Activated naive CD4-positive, alpha-beta T cell treated with anti-CD3 and anti-CD28 coated beads, Interleukin-2, amount 10 ng/mL, durations not matched to agents 7 days and 5 days (primary cell): ENCODE measurements around the gene KRTAP12-3.
"Not testable (repeated sequence)": the region's sequence is repeated elsewhere in the genome, so short reads cannot be mapped to it uniquely, and the experiment has no call there.

ENCODE experiments used
- CTCF ChIA-PET: fragments of 350-600 bp; sonication (Branson Sonifier 250); formaldehyde crosslinking; loops from one replicate; lab custom pipeline; 2021; ENCODE audit warnings: antibody characterized with exemption; lab: Charles Lee
- DNase-seq: peaks from one replicate; pipeline ENCODE4 v3.0.0-alpha.2; 2020
- H3K27ac Mint-ChIP-seq: one replicate; pipeline ENCODE4 v1.8.0; 2021; ENCODE audit warnings: mild to moderate bottlenecking, moderate library complexity, mixed read lengths
- H3K27me3 Mint-ChIP-seq: one replicate; pipeline ENCODE4 v1.8.0; 2021; ENCODE audit warnings: mild to moderate bottlenecking, mixed read lengths
- H3K36me3 Mint-ChIP-seq: one replicate; pipeline ENCODE4 v1.8.0; 2021; ENCODE audit warnings: mixed read lengths
- H3K4me1 Mint-ChIP-seq: one replicate; pipeline ENCODE4 v1.8.0; 2021; ENCODE audit warnings: mixed read lengths
- H3K4me3 Mint-ChIP-seq: one replicate; pipeline ENCODE4 v1.8.0; 2021; ENCODE audit warnings: mild to moderate bottlenecking, moderate library complexity, mixed read lengths
- H3K9me3 Mint-ChIP-seq: one replicate; pipeline ENCODE4 v1.8.0; 2021; ENCODE audit warnings: mixed read lengths

Gene KRTAP12-3

GRCh38 chr21:44637018-44637850 is 20.5 kb upstream of the KRTAP12-3 start, which contains the start of gene KRTAP10-10:
TSS of gene KRTAP10-10 (plus strand) at chr21:44637356. CDS start at chr21:44637418, 62 bp downstream.
- Mint-ChIP-seq H3K36me3 (peaks cover 3% of the 10 kb centered on the region), H3K27me3 (peaks cover 44% of the 10 kb centered on the region), H3K4me3 (no peak within 1 kb of the TSS), H3K27ac (no peak within 1 kb of the TSS), H3K4me1 (no peaks in the 10 kb centered on the region), H3K9me3 (peaks cover 28% of the 10 kb centered on the region)
- CTCF ChIA-PET: no interaction called here
- DNase-seq: no peak

GRCh38 chr21:44637851-44638348 is 19.8 kb upstream of the KRTAP12-3 start:
- Mint-ChIP-seq H3K9me3 (peaks cover 29% of the 10 kb centered on the region), H3K27me3 (peaks cover 39% of the 10 kb centered on the region)
- H3K4me3 Mint-ChIP-seq, H3K36me3 Mint-ChIP-seq, H3K4me1 Mint-ChIP-seq, CTCF ChIA-PET, DNase-seq, H3K27ac Mint-ChIP-seq: not testable (repeated sequence)

GRCh38 chr21:44638506-44639330 is 19.0 kb upstream of the KRTAP12-3 start:
- CTCF ChIA-PET, H3K4me1 Mint-ChIP-seq, H3K27ac Mint-ChIP-seq, H3K4me3 Mint-ChIP-seq, H3K36me3 Mint-ChIP-seq, DNase-seq: not testable (repeated sequence)
- peaks cover 41% of the 10 kb centered on the region for H3K27me3 Mint-ChIP-seq
- peaks cover 31% of the 10 kb centered on the region for H3K9me3 Mint-ChIP-seq

GRCh38 chr21:44639331-44639655 is 18.4 kb upstream of the KRTAP12-3 start:
- no peak overlapping the region for H3K4me3 Mint-ChIP-seq
- H3K9me3 Mint-ChIP-seq: peaks cover 36% of the 10 kb centered on the region
- CTCF ChIA-PET: no interaction called here
- no peak for DNase-seq
- no peaks in the 10 kb centered on the region for H3K4me1 Mint-ChIP-seq
- H3K36me3 Mint-ChIP-seq: peaks cover 4% of the 10 kb centered on the region
- no peak overlapping the region for H3K27ac Mint-ChIP-seq
- H3K27me3 Mint-ChIP-seq: peaks cover 45% of the 10 kb centered on the region

GRCh38 chr21:44640761-44641160 is 17.0 kb upstream of the KRTAP12-3 start:
- H3K36me3 Mint-ChIP-seq: peaks cover 11% of the 10 kb centered on the region

GRCh38 chr21:44643741-44644310 is 13.9 kb upstream of the KRTAP12-3 start:
- peaks cover 43% of the 10 kb centered on the region for H3K9me3 Mint-ChIP-seq
- H3K4me3 Mint-ChIP-seq: no peak overlapping the region
- H3K27me3 Mint-ChIP-seq: peaks cover 39% of the 10 kb centered on the region
- CTCF ChIA-PET: no interaction called here
- no peaks in the 10 kb centered on the region for H3K4me1 Mint-ChIP-seq
- no peak for DNase-seq
- no peak overlapping the region for H3K27ac Mint-ChIP-seq
- H3K36me3 Mint-ChIP-seq: peaks cover 14% of the 10 kb centered on the region

More at GRCh38 chr21:44640761-44641160, 17.0 kb upstream of the KRTAP12-3 start:
- Mint-ChIP-seq H3K9me3 (peaks cover 43% of the 10 kb centered on the region), H3K4me1 (no peaks in the 10 kb centered on the region), H3K27ac (no peak overlapping the region), H3K4me3 (no peak overlapping the region), H3K27me3 (peaks cover 45% of the 10 kb centered on the region)
- CTCF ChIA-PET: no interaction called here
- DNase-seq: no peak

GRCh38 chr21:44644878-44645277 is 12.9 kb upstream of the KRTAP12-3 start:
- DNase-seq: no peak
- H3K4me3 Mint-ChIP-seq: no peak overlapping the region
- H3K27ac Mint-ChIP-seq: no peak overlapping the region
- H3K9me3 Mint-ChIP-seq: peaks cover 42% of the 10 kb centered on the region
- peaks cover 37% of the 10 kb centered on the region for H3K27me3 Mint-ChIP-seq
- CTCF ChIA-PET: no interaction called here
- peaks cover 14% of the 10 kb centered on the region for H3K36me3 Mint-ChIP-seq
- no peaks in the 10 kb centered on the region for H3K4me1 Mint-ChIP-seq

GRCh38 chr21:44646366-44647221 is 11.1 kb upstream of the KRTAP12-3 start, which contains the start of gene KRTAP10-11:
TSS of gene KRTAP10-11 (plus strand) at chr21:44646414. CDS start at chr21:44646459, 45 bp downstream.
- not testable (repeated sequence) for H3K27ac Mint-ChIP-seq

GRCh38 chr21:44647222-44647552 is 10.5 kb upstream of the KRTAP12-3 start:
- Mint-ChIP-seq H3K27me3 (peaks cover 22% of the 10 kb centered on the region), H3K4me1 (no peaks in the 10 kb centered on the region), H3K4me3 (no peak overlapping the region), H3K36me3 (peaks cover 11% of the 10 kb centered on the region), H3K27ac (no peak overlapping the region), H3K9me3 (peaks cover 30% of the 10 kb centered on the region)
- CTCF ChIA-PET: interaction anchor here (1.8 kb wide), 1 partner anchor 10 kb away, joined by 4 read pairs; the partner anchor contains the start of gene KRTAP12-3
- no peak for DNase-seq

More at GRCh38 chr21:44646366-44647221, 11.1 kb upstream of the KRTAP12-3 start, which contains the start of gene KRTAP10-11:
- DNase-seq, H3K4me3 Mint-ChIP-seq, H3K4me1 Mint-ChIP-seq: not testable (repeated sequence)
- peaks cover 11% of the 10 kb centered on the region for H3K36me3 Mint-ChIP-seq
- H3K27me3 Mint-ChIP-seq: peaks cover 22% of the 10 kb centered on the region
- CTCF ChIA-PET: interaction anchor here (0.6 to 1.8 kb wide), 2 partner anchors 11 to 39 kb away, joined by 3 to 4 read pairs; partner anchors contain the start of gene KRTAP12-3
- peaks cover 32% of the 10 kb centered on the region for H3K9me3 Mint-ChIP-seq

GRCh38 chr21:44648557-44649311 is 9.0 kb upstream of the KRTAP12-3 start:
- peaks cover 27% of the 10 kb centered on the region for H3K9me3 Mint-ChIP-seq
- H3K36me3 Mint-ChIP-seq: peaks cover 18% of the 10 kb centered on the region
- no peak overlapping the region for H3K4me3 Mint-ChIP-seq
- CTCF ChIA-PET: no interaction called here
- H3K27ac Mint-ChIP-seq: no peak overlapping the region
- no peak for DNase-seq
- peaks cover 20% of the 10 kb centered on the region for H3K27me3 Mint-ChIP-seq
- peaks cover 3% of the 10 kb centered on the region for H3K4me1 Mint-ChIP-seq

- DNase-seq: no peak
- peaks cover 12% of the 10 kb centered on the region for H3K4me1 Mint-ChIP-seq
- no peak overlapping the region for H3K4me3 Mint-ChIP-seq
- H3K9me3 Mint-ChIP-seq: peaks cover 24% of the 10 kb centered on the region
- CTCF ChIA-PET: no interaction called here
- H3K27ac Mint-ChIP-seq: no peak overlapping the region
- peaks cover 22% of the 10 kb centered on the region for H3K36me3 Mint-ChIP-seq
- peaks cover 16% of the 10 kb centered on the region for H3K27me3 Mint-ChIP-seq
Observed at GRCh38 chr21:44649521-44650100, 8.1 kb upstream of the KRTAP12-3 start.

- peaks cover 24% of the 10 kb centered on the region for H3K9me3 Mint-ChIP-seq
- H3K4me1 Mint-ChIP-seq: peaks cover 19% of the 10 kb centered on the region
- peaks cover 16% of the 10 kb centered on the region for H3K27me3 Mint-ChIP-seq
- DNase-seq: no peak
- H3K27ac Mint-ChIP-seq: no peak overlapping the region
- peaks cover 23% of the 10 kb centered on the region for H3K36me3 Mint-ChIP-seq
- CTCF ChIA-PET: no interaction called here
- no peak overlapping the region for H3K4me3 Mint-ChIP-seq
Observed at GRCh38 chr21:44650265-44650972, 7.3 kb upstream of the KRTAP12-3 start.
